ENCODE measurements around the gene AMPH. TPM values are rescaled to one million over a fixed set of nuclear protein-coding genes. Genes with fewer than 3 reads are reported as not detected.
"Not testable (repeated sequence)": the region's sequence is repeated elsewhere in the genome, so short reads cannot be mapped to it uniquely, and the experiment has no call there.

AMPH gene
- polyA plus RNA-seq, 1 experiment, result 1.5 TPM

DNA sequence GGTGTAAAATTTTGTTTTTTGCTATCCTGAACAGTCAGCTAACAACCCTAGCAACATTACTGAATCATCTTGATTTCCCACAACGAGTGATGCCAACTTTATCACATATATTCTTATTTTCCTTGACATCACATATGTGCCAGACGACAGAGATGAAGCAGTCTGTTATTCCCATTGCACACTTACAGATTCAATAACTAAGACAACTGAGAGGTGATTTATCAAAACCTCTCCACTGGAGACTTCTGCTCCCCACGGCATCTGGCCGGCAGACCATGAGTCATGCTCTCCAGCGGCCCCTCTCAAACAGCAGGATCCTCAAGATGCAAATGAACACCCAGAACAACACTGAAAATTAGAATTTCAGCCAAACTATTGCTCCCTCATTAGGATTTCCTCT lies 57.1 kb downstream of the AMPH start:
- DNase-seq (ENCODE audit: low read depth), result no peak
- Histone ChIP-seq H3K27me3 (ENCODE audit: control insufficient read depth, insufficient read depth, low read length) (no peaks in the 10 kb centered on the region), H3K4me3 (ENCODE audit: low read depth, low read length) (no peak overlapping the region), H3K36me3 (ENCODE audit: control insufficient read depth, insufficient read depth, low read length) (no peaks in the 10 kb centered on the region)
- ChIA-PET POLR2A (no interaction called here), CTCF (no interaction called here)
- TF ChIP-seq, protein P1, sequence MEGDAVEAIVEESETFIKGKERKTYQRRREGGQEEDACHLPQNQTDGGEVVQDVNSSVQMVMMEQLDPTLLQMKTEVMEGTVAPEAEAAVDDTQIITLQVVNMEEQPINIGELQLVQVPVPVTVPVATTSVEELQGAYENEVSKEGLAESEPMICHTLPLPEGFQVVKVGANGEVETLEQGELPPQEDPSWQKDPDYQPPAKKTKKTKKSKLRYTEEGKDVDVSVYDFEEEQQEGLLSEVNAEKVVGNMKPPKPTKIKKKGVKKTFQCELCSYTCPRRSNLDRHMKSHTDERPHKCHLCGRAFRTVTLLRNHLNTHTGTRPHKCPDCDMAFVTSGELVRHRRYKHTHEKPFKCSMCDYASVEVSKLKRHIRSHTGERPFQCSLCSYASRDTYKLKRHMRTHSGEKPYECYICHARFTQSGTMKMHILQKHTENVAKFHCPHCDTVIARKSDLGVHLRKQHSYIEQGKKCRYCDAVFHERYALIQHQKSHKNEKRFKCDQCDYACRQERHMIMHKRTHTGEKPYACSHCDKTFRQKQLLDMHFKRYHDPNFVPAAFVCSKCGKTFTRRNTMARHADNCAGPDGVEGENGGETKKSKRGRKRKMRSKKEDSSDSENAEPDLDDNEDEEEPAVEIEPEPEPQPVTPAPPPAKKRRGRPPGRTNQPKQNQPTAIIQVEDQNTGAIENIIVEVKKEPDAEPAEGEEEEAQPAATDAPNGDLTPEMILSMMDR (IDR thresholded peaks at IDR 0.05; ENCODE audit: insufficient read depth, low read depth, low read length), result no peak

DNA sequence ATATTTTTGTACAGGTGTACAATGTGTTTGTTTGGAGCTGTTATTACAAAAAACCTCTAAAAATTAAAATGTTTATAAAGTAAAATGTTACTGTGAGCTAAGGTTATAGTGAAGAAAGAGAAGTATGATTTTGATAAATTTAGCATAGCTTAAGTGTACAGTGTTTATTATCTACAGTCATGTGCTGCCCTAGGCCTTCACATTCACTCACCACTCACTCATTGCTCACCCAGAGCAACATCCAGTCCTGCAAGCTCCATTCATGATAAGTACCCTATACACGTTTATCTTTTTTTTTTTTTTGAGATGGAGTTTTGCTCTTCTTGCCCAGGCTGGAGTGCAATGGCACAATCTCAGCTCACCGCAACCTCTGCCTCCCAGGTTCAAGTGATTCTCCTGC lies 59.6 kb downstream of the AMPH start:
- H3K27me3 ChIP-seq (ENCODE audit: control insufficient read depth, insufficient read depth, low read length); POLR2A ChIA-PET; H3K4me3 ChIP-seq (ENCODE audit: low read depth, low read length); H3K36me3 ChIP-seq (ENCODE audit: control insufficient read depth, insufficient read depth, low read length); DNase-seq (ENCODE audit: low read depth); CTCF ChIA-PET: not testable (repeated sequence)

DNA sequence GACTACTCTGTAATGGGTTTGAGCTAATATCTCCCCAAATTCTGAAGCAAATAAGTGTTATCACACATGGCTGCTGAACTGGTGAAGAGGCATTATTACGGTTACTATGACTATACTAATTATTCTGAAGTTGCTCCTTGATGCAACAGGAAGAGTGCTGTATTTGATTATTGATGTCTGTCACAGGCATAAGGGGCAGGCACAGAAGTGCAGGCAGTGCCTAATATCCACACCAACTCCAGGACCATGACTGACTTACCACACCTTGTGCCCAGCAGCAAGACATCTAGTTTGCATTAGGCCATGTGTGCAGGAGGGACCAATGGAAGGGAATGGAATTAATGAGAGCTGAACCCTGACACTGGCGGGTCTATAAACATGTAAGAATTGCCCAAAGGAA lies 62.7 kb downstream of the AMPH start:
- TF ChIP-seq, protein P1 (IDR thresholded peaks at IDR 0.05; ENCODE audit: insufficient read depth, low read depth, low read length), result no peak
- no peaks in the 10 kb centered on the region for H3K36me3 ChIP-seq (ENCODE audit: control insufficient read depth, insufficient read depth, low read length)
- ChIA-PET POLR2A (no interaction called here), CTCF (interaction anchor here (0.9 kb wide), 1 partner anchor 16 kb away, joined by 3 read pairs; no protein-coding TSS in a partner anchor)
- H3K27me3 ChIP-seq (ENCODE audit: control insufficient read depth, insufficient read depth, low read length), result no peaks in the 10 kb centered on the region
- no peak for DNase-seq (ENCODE audit: low read depth)
- H3K4me3 ChIP-seq (ENCODE audit: low read depth, low read length), result no peak overlapping the region

DNA sequence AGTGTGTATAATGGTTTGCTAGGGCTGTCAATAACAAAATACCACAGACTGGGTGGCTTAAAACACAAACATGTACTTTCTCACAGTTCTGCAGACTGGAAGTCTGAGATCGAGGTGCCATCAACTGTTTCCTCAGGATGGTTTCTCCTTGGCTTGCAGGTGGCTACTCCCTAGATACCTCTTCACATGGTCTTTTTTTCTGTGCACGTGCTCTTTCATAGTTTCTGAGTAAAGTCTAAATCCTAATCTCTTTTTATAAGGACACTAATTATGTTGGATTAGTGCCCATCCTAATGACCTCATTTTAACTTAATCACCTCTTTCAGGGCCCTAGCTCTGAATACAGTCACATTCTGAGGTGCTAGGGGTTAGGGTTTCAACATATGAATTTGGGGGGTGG lies 65.9 kb downstream of the AMPH start:
- CTCF ChIA-PET, result no interaction called here
- POLR2A ChIA-PET, result no interaction called here
- TF ChIP-seq, protein P1 (IDR thresholded peaks at IDR 0.05; ENCODE audit: insufficient read depth, low read depth, low read length), result no peak
- no peak for DNase-seq (ENCODE audit: low read depth)
- Histone ChIP-seq H3K27me3 (ENCODE audit: control insufficient read depth, insufficient read depth, low read length) (no peaks in the 10 kb centered on the region), H3K36me3 (ENCODE audit: control insufficient read depth, insufficient read depth, low read length) (no peaks in the 10 kb centered on the region), H3K4me3 (ENCODE audit: low read depth, low read length) (no peak overlapping the region)

DNA sequence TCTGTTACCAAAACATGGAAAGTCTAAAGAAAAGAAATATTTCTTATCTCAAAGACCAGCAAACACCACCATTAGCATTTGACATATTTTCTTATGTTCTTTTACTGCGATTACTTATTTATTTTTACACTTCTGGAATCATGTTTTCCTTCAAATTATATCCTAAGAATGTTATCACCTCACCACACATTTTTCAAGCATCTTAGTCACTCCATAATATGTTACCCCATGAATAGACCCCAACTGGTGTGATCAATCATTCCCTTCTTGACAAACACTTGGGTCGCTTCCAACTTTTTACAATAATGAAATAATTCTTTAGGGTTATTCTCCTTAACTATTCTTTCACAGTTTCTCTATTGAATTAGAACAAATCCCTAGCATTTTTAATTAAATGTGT lies 67.4 kb downstream of the AMPH start:
- CTCF ChIA-PET, result no interaction called here
- no peak for DNase-seq (ENCODE audit: low read depth)
- POLR2A ChIA-PET, result no interaction called here
- Histone ChIP-seq H3K27me3 (ENCODE audit: control insufficient read depth, insufficient read depth, low read length) (no peaks in the 10 kb centered on the region), H3K4me3 (ENCODE audit: low read depth, low read length) (no peak overlapping the region), H3K36me3 (ENCODE audit: control insufficient read depth, insufficient read depth, low read length) (no peaks in the 10 kb centered on the region)
- TF ChIP-seq, protein P1 (IDR thresholded peaks at IDR 0.05; ENCODE audit: insufficient read depth, low read depth, low read length), result no peak

DNA sequence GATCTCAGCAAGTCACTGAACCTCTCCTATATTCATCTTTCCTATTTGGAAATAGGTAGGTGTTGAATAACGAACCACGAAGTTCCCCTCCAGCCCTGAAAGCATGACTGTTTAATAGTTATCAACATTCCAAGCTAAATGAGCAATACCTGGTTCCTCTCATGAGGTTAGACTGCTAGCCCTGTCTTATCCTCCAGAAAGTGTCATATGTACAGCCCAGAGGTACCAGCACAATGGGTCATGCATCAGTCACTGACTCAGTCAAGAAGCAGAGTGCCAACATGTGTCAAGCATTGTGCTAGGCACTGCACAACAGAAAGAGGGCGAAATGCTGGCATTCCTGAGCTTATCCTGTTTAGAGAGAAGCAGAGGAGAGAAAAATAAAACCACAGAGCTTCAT lies 70.0 kb downstream of the AMPH start:
- ChIA-PET POLR2A (no interaction called here), CTCF (no interaction called here)
- H3K4me3 ChIP-seq (ENCODE audit: low read depth, low read length), result no peak overlapping the region
- H3K27me3 ChIP-seq (ENCODE audit: control insufficient read depth, insufficient read depth, low read length), result no peaks in the 10 kb centered on the region
- no peaks in the 10 kb centered on the region for H3K36me3 ChIP-seq (ENCODE audit: control insufficient read depth, insufficient read depth, low read length)
- TF ChIP-seq, protein P1 (IDR thresholded peaks at IDR 0.05; ENCODE audit: insufficient read depth, low read depth, low read length), result no peak
- no peak for DNase-seq (ENCODE audit: low read depth)

Measured in BJ (cell line).